GM19240 (cell line): Measurements from ENCODE around the gene ALDH3B2.

ENCODE experiments used
- DNase-seq: peaks from one replicate; pipeline ENCODE4 v3.0.0; 2011; ENCODE audit warnings: low spot score; ENCODE audit not compliant: insufficient read length

The ALDH3B2 gene

GRCh38 chr11:67613960-67614715, 60.3 kb downstream of the ALDH3B2 start:
- peak; percentile 81 for DNase-seq

- DNase-seq, result no peak
These were observed 61.0 kb downstream of the ALDH3B2 start for GRCh38 chr11:67613313-67613959.

GRCh38 chr11:67612751-67613150, 61.7 kb downstream of the ALDH3B2 start:
- no peak for DNase-seq
